Activated naive CD4-positive, alpha-beta T cell (primary cell): Measurements from ENCODE around the gene IZUMO1.
"Not testable (repeated sequence)": the region's sequence is repeated elsewhere in the genome, so short reads cannot be mapped to it uniquely, and the experiment has no call there.

ENCODE experiments used
- DNase-seq, 4 experiments: peaks; one replicate each; lab custom pipeline; 2025; lab: John Stamatoyannopoulos, UW

The IZUMO1 gene

DNA sequence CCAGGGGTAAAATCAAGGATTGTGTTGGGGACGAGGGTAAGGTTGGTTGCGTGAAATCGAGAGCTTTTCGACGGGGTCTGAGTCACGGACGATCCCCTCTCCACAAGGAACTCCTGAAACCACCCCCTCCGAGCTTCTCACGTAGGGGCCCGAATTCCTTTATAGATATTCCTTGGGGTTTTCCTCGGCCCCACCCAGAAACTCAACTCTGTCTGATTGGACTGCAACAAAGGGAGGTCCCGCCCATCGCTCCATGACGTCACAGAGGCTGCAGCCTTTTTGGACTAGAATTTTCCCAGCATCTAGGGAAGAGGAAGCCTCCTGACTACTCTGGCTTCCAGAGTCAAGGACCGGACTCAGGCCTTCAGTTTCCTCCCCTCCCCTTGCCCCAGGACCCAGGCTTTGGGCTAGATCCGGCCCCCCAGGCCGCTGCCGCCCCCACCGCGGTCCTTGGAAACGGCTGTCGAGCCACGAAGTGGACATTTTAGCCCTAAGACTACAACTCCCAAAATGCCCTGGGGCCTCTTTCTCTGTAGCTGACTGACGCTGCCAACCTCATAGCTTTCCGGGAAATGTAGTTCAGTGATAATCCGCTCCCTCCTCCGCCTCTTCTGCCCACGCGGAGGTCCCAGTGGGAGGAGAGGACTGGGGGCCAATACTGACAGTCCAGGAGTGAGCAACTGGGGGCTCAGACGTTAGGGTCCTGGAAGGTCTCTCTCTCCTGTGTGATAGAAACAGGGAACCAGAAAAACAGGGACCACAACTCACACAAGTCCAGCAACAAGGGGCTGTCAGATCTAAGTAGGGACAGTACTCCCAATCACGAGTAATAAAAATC lies at the start of gene IZUMO1:
IZUMO1 (minus strand) TSS at position 172 of the 838 bp plus-strand sequence. CDS start 1,050 bp downstream, outside the sequence.
- DNase-seq = no peak

- no peak for DNase-seq
These were observed 49.0 kb upstream of the IZUMO1 start for GRCh38 chr19:48795685-48796070.

DNA sequence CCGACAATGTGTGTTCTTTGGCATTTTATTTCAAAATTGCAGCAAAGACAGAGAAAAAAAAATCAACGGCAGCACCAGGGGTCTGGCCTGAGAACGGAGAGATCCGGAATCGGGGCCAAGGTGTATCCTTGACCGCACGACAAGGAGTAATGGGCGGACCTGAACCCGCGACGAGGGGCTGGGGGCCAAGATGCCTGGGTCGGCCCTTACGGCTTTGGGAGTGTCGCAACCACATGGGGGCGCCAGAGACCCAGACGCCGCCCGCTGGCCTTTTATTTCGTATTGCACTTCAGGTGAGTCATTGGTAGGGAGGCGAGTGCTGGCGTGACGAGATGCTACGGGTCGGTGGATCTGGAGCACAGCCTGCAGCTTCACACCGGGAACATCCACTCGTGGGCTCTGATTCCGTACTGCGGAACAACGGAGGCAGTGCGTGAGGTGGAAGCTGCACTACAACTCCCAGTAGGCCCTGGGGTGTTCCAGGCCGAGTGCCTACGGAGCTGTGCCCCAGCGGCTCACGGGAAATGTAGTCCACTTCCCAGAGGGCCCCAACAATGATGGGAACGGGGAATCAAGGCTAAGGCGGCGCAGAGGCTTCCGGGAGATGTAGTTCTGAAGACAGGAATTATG lies 48.5 kb upstream of the IZUMO1 start:
- DNase-seq = peak; percentile 69 to 80 (median 70)

DNA sequence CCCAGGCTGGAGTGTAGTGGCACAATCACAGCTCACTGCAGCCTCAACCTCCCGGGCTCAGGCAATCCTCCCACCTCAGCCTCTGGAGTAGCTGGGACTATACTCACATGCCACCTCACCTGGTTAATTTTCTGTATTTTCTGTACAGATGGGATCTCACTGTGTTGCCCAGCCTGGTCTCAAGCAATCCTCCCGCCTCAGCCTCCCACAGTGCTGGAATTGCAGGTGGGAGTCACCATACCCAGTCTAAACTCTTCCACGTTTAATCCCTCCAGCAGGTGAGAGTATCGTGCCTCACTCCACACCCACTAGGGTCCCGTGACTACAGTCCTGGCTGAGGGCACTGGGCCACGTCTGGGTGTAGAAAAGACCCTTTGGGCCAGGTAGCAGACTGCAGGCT lies 47.6 kb upstream of the IZUMO1 start:
- no peak for DNase-seq

- DNase-seq = no peak
These were observed 46.6 kb upstream of the IZUMO1 start for GRCh38 chr19:48793271-48793670.

GRCh38 chr19:48787331-48787730 lies 40.6 kb upstream of the IZUMO1 start:
- DNase-seq = not testable (repeated sequence)

- not testable (repeated sequence) for DNase-seq
These were observed 39.7 kb upstream of the IZUMO1 start for GRCh38 chr19:48786422-48786821.

DNA sequence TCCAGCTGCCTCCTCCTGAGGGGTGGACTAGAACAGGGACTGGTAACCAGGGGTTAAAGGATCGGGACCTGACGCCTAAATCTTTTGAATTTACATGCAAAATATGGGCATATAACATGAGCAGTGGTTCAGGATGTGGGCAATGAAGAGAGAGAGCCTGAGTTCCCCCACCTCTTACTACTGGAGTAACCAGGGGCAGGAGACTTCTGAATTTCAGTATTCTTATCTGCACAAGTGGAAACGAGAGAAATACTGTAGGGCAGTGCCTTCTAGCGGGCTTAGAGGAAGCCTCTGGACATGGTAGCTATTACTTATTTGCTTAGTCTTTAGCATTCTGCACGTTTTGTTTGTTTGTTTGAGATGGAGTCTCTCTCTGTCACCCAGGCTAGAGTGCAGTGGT lies 37.8 kb upstream of the IZUMO1 start:
- no peak for DNase-seq

DNA sequence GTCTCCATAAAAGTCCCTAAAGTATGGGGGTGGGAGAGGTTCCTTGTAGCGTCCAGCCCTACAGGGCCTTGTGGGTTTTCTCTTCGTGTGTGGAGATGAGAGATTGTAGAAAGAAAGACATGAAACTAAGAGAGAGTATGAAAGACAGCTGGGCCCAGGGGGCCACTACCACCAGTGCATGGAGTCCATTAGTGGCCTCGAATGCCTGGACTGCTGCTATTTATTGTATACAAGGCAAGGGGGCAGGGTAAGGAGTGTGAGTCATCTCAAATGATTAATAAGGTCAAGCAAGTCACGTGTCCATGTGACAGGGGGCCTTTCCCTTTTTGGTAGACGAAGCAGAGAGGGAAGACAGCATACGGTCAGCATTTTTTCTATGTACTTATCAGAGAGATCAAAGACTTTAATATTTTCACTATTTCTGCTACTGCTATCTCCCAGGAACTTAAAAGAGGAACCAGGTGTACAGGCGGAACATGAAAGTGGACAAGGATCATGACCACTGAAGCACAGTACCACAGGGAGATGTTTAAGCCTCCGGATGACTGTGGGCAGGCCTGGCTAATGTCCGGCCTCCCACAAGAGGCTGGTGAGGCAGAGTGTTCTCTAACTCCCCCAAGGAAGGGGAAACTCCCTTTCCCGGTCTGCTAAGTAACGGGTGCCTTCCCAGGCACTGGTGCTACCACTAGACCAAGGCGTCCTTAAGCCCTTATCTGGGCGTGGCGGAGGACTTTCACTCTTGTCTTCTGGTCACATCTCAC lies 34.1 kb upstream of the IZUMO1 start:
- no peak for DNase-seq

DNA sequence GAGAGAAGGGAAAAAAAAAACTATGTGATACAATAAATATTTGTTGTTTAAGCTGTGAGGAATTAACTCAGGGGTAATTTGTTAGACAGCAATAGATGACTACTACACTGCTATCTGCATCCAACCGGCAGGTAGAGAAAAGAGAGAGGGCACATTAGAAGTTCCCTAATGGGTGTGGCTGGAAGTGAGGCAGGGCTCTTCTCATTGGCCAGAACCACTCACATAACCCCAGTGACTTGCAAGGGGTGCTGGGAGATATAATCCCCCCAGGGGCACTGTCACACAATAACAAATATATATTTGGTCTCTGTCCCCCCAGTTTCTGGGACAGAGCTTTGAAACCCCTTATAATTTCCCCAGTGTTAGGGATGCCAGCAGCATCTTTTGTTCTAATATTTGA lies 32.9 kb upstream of the IZUMO1 start:
- DNase-seq = no peak

GRCh38 chr19:48777720-48778119 lies 31.0 kb upstream of the IZUMO1 start:
- DNase-seq = no peak

- no peak for DNase-seq
These were observed 30.4 kb upstream of the IZUMO1 start for GRCh38 chr19:48777139-48777538.

GRCh38 chr19:48772503-48772953 lies 25.8 kb upstream of the IZUMO1 start:
- DNase-seq = no peak

GRCh38 chr19:48770734-48771472 lies 24.2 kb upstream of the IZUMO1 start:
- DNase-seq = no peak

DNA sequence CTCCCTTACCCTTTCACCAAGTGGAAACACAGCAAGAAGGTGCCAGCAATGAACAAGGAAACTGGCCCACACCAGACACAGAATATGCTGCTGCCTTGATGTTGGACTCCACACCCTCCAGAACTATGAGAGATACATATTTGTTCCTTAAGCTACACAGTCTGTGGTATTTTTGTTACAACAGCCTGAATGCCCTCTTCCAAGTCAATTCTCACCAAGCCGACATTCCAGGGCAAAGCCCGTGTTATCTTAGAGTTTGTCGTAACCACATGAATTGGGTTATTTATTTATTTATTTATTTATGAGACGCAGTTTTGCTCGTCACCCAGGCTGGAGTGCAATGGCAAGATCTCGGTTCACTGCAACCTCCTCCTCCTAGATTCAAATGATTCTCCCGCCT lies 23.6 kb upstream of the IZUMO1 start:
- no peak for DNase-seq

GRCh38 chr19:48768994-48769713 lies 22.4 kb upstream of the IZUMO1 start:
- no peak for DNase-seq

GRCh38 chr19:48768171-48768753 lies 21.6 kb upstream of the IZUMO1 start:
- not testable (repeated sequence) for DNase-seq

GRCh38 chr19:48765816-48766215 lies 19.1 kb upstream of the IZUMO1 start:
- DNase-seq = not testable (repeated sequence)

DNA sequence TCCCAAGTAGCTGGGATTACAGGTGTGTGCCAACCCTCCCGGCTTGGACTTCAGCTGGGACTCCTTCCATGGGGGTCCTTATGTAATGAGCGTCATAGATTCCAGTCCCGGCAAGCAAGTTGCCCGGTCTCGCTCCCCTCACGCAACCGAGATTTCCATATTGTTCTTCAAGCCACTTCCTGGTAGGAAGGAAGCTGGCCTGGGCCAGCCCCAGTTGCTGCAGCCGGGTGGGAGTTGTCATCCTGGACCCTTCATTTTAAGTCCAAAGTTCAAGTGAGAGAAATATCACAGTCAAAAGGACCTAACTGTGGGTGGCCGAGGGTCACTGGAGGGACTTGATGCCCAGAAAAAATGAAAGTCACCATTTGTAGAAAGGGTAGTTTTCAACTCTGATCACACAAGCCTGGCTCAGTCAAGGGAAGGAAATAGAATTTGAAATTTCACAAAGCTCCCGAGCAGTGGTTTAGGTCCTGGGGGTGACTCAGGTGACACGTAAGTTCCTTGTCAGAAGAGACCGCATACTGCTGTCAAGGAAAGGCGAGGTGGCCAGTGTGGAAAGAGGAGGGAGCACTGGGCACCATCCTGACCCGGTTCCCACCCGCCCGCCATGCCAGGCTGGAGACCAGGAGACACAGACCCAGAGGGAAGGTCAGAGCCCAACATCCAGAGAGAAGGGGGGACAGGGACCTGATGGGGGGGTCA lies 13.9 kb upstream of the IZUMO1 start:
- no peak for DNase-seq

- no peak for DNase-seq
These were observed 11.0 kb upstream of the IZUMO1 start for GRCh38 chr19:48757741-48758144.
